Measurements from ENCODE around the gene PDZD8. TPM values are rescaled to one million over a fixed set of nuclear protein-coding genes. Genes with fewer than 3 reads are reported as not detected.

PDZD8 gene
- total and polyA plus RNA-seq, 2 experiments from 2014 or later: 4.7 to 12.9 TPM

DNA sequence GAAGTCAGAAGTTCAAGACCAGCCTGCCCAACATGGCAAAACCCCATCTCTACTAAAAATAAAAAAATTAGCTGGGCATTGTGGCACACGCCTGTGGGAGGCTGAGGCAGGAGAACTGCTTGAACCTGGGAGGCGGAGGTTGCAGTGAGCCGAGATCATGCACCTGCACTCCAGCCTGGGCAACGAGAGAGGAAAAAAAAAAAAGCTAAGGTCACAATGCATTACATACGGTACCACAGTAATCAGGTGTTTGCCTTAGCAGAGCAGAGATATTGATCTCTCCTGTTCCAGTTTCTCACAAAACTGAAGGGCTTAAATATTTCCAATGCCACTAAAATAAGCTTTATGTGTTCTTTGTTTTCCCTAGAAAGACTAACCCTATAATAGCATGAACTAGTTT lies 7.5 kb downstream of the PDZD8 start:
- H3K4me3 ChIP-seq: no peak overlapping the region
- no peak overlapping the region for H3K27ac ChIP-seq
- TF ChIP-seq, protein P1, sequence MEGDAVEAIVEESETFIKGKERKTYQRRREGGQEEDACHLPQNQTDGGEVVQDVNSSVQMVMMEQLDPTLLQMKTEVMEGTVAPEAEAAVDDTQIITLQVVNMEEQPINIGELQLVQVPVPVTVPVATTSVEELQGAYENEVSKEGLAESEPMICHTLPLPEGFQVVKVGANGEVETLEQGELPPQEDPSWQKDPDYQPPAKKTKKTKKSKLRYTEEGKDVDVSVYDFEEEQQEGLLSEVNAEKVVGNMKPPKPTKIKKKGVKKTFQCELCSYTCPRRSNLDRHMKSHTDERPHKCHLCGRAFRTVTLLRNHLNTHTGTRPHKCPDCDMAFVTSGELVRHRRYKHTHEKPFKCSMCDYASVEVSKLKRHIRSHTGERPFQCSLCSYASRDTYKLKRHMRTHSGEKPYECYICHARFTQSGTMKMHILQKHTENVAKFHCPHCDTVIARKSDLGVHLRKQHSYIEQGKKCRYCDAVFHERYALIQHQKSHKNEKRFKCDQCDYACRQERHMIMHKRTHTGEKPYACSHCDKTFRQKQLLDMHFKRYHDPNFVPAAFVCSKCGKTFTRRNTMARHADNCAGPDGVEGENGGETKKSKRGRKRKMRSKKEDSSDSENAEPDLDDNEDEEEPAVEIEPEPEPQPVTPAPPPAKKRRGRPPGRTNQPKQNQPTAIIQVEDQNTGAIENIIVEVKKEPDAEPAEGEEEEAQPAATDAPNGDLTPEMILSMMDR (IDR thresholded peaks at IDR 0.05; ENCODE audit: low read depth, low read length): no peak
- peaks cover 8% of the 10 kb centered on the region for H3K4me1 ChIP-seq (ENCODE audit: low read depth)
- H3K36me3 ChIP-seq: no peaks in the 10 kb centered on the region
- no peaks in the 10 kb centered on the region for H3K9me3 ChIP-seq (ENCODE audit: low read depth)
- no peaks in the 10 kb centered on the region for H3K27me3 ChIP-seq
- DNase-seq (ENCODE audit: low read depth in 1 of 2, low spot score in 1 of 2): no peak

DNA sequence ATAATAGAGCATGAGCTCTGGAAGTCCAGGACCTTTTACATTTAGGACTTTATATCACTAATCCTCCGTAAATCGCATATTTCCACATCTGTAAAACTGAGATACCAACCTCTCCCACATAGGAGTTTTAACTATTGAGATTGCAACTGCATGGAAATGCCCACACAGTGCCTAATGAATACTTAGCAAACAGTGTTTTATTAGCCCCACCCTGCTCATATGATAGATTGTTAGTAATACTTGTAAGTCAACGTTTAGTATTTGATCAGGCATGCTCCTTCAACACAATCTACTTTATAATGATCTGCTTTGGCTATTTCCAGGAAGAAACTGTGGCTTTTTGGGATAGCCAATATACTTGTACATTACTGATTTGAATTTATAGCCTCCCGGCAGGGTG lies 8.5 kb downstream of the PDZD8 start:
- Histone ChIP-seq H3K4me1 (ENCODE audit: low read depth) (peaks cover 5% of the 10 kb centered on the region), H3K36me3 (no peaks in the 10 kb centered on the region), H3K9me3 (ENCODE audit: low read depth) (no peaks in the 10 kb centered on the region), H3K27ac (no peak overlapping the region), H3K27me3 (no peaks in the 10 kb centered on the region), H3K4me3 (no peak overlapping the region)
- TF ChIP-seq, protein P1 (IDR thresholded peaks at IDR 0.05; ENCODE audit: low read depth, low read length): no peak
- no peak for DNase-seq (ENCODE audit: low read depth in 1 of 2, low spot score in 1 of 2)

DNA sequence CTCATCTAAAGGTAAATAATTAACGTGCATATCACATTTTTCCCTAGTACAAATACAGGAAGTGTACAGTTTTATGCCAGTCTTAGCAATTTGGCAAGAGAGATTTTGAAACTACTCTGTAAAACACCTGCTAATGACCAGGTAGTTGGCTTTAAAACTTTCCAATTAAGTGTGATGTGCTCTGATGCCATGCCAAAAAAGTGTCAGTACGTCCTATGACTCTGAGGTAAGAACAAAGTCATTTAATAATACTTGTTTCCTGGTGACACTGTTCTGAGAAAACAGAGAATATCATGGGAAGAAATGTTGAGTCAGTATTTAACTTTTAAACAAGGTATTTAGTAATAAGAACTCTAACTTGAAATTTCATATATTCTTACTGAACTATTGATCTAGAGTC lies 9.6 kb downstream of the PDZD8 start:
- TF ChIP-seq, protein P1 (IDR thresholded peaks at IDR 0.05; ENCODE audit: low read depth, low read length): no peak
- no peak for DNase-seq (ENCODE audit: low read depth in 1 of 2, low spot score in 1 of 2)
- Histone ChIP-seq H3K36me3 (no peaks in the 10 kb centered on the region), H3K4me3 (no peak overlapping the region), H3K9me3 (ENCODE audit: low read depth) (no peaks in the 10 kb centered on the region), H3K27me3 (no peaks in the 10 kb centered on the region), H3K4me1 (ENCODE audit: low read depth) (peaks cover 5% of the 10 kb centered on the region), H3K27ac (no peak overlapping the region)

DNA sequence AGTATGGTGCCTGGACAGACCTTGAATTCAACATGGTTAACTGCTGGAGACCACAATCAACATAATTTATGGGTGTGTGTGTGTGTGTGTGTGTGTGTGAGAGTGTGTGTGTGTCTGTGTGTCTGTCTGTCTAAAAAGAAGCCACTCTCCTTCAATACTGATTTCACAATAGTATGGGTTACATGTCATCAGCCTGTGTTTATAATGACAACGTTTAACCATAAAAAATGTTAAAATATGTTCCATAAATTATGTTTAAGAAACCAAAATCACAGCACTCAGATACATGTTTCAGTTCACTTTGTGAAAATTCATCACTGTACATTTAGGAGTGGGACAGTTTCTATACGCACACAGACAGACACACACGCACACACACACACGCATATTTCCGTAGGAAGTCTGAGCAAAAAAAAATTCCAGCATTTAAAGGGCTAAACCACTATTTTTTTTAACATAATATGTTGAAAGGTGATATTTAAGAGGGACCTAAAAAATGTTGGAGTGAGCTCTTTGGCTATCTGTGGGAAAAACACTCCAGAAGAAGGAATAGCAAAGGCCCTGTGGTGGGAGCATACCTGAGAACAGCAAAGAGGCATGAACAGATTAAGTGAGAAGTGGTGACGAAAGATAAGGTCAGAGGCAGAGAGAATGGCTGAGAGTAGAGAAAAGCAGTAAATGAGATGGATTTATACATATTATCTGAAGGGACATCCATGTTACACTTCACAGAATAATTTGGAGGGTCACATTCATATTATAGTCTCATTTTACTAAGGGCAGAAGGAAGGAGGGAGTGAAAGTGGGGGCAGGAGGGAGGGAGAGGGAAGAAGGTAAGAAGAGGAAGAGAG lies 10.9 kb downstream of the PDZD8 start:
- no peak overlapping the region for H3K27ac ChIP-seq
- DNase-seq (ENCODE audit: low read depth in 1 of 2, low spot score in 1 of 2): peak in 1 of 2 donors; percentile 60
- no peak overlapping the region for H3K4me3 ChIP-seq
- H3K9me3 ChIP-seq (ENCODE audit: low read depth): no peaks in the 10 kb centered on the region
- TF ChIP-seq, protein P1 (IDR thresholded peaks at IDR 0.05; ENCODE audit: low read depth, low read length): no peak
- no peaks in the 10 kb centered on the region for H3K36me3 ChIP-seq
- no peaks in the 10 kb centered on the region for H3K27me3 ChIP-seq
- H3K4me1 ChIP-seq (ENCODE audit: low read depth): peaks cover 5% of the 10 kb centered on the region

DNA sequence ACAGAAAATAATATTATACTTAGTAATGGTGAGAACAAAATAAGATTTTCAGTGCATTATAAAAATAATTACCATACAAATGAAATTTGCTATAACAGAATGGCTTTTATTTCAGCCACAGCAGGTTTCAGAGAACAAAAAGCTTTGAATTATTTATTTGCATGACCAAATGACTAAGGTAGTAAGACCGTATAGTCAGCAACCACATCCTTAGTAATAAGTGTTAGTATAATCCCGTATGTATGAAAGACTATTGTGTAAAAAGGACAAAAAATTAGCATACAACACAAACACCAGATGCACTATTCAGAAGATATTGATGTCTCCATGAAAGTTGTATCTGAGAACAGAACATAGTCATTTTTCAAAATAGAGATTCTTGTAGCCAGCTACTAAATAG lies 12.2 kb downstream of the PDZD8 start:
- peak in 1 of 2 donors; percentile 21 for DNase-seq (ENCODE audit: low read depth in 1 of 2, low spot score in 1 of 2)
- H3K27ac ChIP-seq: no peak overlapping the region
- no peaks in the 10 kb centered on the region for H3K9me3 ChIP-seq (ENCODE audit: low read depth)
- peaks cover 5% of the 10 kb centered on the region for H3K4me1 ChIP-seq (ENCODE audit: low read depth)
- TF ChIP-seq, protein P1 (IDR thresholded peaks at IDR 0.05; ENCODE audit: low read depth, low read length): no peak
- H3K4me3 ChIP-seq: no peak overlapping the region
- no peaks in the 10 kb centered on the region for H3K27me3 ChIP-seq
- H3K36me3 ChIP-seq: no peaks in the 10 kb centered on the region
